GM19463 (cell line): Measurements from ENCODE around the gene NPL.

Experiments used
- ATAC-seq: cut with Tn5 transposase; IDR thresholded peaks from one replicate; pipeline ENCODE4 v1.9.1; 2021; ENCODE audit warnings: mild to moderate bottlenecking, moderate library complexity; ENCODE audit not compliant: unreplicated experiment

NPL gene

DNA sequence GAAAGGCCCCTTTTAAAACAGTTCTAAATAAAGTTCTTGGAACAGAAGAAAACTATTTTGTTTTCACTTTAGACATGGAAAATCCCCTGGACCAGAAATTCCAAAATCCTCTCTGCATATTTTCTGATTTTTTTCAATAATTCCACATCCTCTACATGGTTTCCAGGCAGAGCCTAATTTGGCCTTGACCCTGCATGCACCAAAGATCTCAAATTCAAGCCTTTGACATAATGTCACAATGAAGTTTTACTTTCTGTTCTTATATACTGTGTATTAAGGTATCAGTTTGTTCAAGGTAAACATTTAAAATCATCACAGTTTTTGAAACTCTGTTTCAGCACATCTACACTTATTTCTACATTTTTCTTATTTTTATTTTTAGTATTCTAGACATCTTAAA lies 12.2 kb upstream of the NPL start:
- no peak for ATAC-seq

DNA sequence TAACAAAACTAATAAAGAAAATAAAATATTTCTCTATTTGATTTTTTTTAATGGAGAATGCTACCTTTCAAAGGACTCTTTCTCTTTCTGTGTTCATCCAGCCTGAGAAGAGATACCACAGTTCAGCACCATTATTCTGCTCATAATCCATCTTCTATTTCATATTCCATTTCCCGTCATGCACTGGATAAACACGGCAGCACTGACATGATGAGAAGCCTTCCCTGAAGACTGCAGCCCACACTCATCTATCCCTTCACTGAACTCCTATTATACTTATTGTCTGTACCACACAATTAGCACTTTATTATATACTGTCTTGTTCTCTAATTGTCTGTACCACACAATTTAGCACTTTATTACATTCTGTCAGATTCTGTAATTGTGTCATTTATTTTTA lies 10.7 kb upstream of the NPL start:
- no peak for ATAC-seq

- ATAC-seq: no peak
These were observed 10.0 kb upstream of the NPL start for GRCh38 chr1:182779530-182779929.

GRCh38 chr1:182781841-182782586 lies 7.6 kb upstream of the NPL start:
- ATAC-seq: peak; percentile 68

GRCh38 chr1:182782587-182782913 lies 7.0 kb upstream of the NPL start:
- ATAC-seq: no peak

DNA sequence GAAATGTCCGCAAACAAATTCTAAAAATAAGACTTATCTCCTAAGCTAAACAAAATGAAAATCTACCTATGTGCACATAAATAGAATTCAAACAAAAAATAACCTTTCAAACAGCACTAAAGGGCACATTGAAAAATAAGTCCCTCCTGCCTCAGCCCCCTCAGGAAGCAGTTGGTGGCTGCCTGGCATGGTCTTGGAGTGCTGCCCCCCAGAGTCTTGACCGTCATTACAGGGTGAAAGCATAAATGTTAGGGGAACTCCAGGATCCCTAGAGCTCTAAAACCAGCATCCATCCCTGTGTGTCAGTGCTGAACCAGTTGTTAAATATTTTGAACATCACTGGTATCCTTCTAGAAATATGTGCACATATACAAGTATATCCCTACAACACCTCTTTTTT lies 6.5 kb upstream of the NPL start:
- no peak for ATAC-seq

- no peak for ATAC-seq
These were observed 4.9 kb upstream of the NPL start for GRCh38 chr1:182784556-182785171.

DNA sequence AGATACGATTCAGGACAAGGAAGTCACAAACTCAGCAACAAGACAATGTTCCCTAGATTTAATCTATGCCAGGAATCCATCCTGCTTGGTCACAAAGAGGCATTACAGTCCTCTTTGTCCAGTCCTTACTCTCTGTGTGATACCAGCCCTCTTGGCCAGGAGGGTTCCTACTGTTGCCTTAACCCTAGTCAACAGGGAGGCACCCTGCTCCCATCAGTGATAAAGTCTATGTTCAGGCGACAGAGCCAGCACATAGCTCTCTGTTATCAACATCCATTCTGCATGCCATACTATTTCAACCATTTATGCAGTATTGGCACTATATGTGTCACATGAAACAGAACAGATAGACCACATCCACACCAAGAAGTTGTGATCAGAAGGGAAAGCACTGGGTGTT lies 4.4 kb upstream of the NPL start:
- ATAC-seq: no peak

DNA sequence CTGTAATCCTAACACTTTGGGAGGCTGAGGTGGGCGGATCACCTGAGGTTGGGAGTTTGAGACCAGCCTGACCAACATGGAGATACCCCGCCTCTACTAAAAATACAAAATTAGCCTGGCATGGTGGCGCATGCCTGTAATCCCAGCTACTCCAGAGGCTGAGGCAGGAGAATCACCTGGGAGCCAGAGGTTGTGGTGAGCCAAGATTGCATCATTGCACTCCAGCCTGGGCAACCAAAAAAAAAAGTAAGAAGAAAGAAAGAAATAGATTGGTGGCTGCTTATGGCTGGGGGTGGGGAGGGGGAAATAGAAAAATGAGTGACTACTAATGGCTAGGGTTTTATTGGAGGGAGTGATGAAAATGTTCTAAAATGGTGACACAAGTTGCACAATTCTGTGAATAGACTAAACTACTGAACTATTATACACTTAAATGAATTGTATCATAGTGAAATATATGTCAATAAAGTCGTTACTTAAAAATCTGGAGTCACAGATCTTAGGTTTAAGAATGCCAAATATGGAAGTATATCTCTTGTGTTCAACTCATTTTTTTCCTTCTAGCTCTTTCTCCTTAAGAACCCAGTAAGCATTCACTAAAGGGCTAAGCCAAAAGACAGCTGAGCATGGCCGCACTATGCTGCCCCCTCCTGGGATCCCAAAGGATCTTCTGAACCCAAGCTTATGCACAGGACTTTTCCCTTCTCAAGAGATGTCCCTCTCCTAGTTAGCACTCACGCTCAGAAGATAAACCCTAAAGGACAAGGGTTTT lies 3.2 kb upstream of the NPL start:
- no peak for ATAC-seq

DNA sequence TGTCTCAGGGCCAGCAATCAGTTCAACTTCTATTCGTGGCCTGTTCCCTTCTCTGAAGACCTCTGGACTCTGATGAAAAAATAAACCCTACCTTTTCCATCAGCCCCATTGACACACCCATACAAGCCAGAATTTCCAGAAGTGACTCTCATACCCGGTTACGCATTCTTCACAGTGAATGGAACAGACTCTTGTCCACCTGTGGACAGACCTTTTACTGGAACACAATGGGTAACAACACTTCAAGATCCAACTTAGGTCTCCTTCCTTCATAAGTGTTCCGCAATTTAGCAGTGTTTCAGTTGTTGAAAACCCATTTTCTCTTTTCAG lies 2.6 kb upstream of the NPL start:
- ATAC-seq: no peak

DNA sequence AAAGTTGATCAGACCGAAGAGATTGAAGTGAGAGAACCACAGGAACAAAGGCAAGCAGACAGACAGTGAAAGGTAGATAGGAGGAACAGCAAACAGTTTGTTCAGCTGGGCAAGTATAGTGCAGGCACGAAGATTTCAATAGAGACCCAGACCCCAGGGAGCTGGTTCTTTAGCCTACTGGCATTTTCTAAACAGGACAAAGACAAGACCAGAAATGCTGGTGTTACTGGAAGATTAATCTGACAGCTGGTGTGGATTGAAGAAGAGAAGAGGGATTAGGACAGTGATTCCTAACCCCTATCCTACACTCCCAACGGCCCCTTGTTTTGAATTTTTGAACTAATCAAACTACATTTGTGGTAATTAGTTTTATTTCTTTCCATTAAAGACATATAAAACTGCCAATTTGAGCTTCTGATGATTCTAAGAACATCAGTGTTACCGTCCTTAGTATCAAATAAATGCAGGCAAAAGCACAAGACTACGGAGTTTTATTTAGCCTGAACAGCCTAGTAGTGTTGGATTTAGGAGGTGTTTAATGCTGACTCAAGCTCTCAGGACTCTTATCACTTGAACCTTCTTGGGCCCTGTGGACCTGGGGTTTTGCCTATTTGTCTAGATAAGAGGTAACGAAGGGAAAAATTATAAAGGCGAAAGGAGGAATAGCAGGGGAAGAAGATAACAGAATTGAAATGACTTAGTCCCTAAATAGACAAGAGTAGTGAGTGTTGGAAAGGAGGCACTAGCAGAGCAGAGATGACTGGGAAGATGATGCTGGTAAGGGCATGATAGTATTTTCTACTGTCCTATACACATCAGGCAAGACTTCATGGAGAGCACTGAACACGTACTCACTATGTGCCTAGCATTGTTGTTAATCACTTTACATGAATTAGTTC lies 2.0 kb downstream of the NPL start:
- ATAC-seq: no peak

DNA sequence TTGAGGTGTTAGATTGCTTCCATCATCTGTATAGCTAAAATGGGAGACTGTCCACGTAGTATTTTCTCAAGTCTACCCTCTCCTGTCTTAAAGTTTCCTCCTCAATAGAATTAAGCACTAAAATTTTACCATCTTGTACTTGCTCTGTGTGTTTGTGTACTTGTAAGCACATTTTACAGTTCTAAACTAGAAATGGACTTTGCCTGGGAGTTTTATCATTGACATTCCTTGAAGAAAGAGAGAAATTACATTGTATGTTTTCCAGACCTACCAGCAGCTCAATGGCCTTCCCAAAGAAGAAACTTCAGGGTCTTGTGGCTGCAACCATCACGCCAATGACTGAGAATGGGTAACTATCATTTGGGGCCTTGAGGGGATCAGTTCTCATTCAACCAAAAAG lies 4.5 kb downstream of the NPL start:
- ATAC-seq: no peak

DNA sequence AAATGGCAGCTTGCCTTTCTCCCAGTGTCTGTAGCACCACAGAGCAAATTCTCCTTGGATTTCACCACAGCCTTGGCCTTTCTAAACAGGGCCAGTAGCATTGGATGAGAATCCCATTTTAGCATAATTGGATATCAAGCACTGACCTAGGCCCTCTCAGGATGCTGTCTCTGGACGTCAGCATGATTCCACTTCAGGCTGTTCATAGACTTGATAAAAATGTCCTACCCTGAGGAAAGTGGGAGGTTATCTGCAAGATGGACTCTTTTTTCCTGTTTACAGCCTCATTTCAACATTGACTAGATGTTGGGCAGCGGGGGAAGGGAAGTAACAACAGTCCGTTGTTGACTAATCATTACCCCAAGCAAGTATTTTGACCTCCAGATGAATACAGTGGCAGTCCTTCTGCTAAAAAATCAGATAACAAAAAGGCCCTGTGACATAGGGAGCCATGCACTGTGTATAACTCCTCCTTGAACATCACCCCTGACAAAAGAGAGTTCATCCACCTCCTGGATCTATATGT lies 5.2 kb downstream of the NPL start:
- ATAC-seq: no peak

GRCh38 chr1:182795563-182796228 lies 6.1 kb downstream of the NPL start:
- no peak for ATAC-seq

DNA sequence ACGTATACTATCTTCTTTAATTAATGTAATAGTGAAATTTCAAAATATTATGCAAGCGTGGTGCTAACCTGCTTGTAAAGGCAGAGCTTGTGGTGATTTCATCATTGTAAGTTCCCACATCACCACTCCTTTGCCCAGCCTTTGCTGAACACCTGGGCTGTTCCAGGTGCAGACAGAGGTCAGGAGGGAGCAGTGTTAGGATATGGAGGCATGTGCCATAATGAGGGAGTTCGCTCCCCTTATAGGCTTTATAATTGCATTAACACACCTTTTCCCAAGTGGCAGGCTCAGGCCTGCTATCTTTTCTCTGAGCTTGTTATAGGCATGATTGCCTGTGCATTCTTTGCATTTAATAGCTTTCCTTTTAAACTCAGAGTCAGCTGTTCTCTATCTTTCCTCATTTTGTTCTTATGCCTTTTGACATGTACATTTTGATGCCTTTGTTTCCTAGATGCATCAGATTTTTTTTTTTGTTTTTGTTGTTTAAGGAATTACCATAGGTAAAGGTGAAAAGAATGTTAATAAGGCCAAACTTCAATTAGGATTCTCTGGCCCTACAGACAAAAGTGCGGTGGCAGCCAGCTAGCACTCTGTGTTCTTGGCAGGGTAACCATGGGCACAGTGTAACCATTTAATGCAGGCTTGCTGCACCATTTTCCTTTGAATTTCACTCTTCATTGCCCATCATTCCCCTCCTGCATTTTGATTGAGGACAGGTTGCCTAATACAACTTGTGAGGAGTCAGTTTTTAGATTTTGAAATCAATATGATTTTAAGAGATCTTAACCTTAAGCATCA lies 12.6 kb downstream of the NPL start:
- ATAC-seq: no peak

DNA sequence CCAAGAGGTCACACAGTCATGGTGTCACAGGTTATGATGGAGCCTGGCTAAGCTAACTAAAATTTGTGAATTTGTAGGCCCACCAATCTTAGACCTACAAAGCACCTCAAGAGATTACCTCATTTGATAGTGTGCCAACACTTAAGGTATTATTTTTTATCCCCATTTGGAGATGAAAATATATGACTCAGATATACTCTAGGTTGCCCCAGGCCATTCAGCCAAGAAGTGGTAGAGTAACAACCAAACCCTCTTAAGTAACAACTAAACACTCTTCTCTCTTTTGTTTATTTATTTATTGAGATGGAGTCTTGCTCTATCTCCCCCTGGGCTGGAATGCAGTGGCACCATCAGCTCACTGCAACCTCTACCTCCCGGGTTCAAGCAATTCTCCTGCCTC lies 14.3 kb downstream of the NPL start:
- ATAC-seq: no peak

DNA sequence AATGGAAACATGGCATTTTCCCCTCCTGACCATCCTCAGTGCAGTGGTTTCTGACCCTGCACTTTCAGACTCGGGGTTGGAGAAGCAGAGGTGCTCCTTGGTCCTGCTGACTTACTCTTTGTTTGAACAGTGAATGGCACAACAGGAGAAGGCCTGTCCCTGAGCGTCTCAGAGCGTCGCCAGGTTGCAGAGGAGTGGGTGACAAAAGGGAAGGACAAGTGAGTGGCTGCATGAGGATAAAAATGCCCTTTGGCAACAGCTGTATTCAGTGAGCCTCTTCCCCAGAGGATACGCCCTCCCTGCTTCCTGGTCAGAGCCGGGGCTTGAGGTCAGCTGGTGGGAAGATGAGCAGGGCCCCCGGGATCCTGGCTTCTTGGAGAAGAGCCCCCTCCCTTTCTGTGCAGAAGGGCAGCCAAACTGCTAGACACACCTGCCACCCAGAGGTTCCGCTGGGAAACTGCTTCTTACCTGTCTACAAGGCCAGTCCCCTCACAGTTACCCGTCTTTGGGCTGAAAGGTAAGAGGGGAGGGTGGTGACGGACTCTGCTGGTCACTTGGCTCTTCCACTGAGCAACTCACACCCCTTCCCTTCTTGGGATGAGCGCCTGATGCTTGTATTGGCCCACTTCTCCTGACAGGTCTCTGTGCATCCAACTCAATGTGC lies 16.6 kb downstream of the NPL start:
- no peak for ATAC-seq

- ATAC-seq: no peak
These were observed 18.3 kb downstream of the NPL start for GRCh38 chr1:182807907-182808306.

- ATAC-seq: no peak
These were observed 19.9 kb downstream of the NPL start for GRCh38 chr1:182809414-182809957.
